GM19455 (cell line): ENCODE results near the gene TOMM22.

Experiments used
- ATAC-seq: cut with Tn5 transposase; IDR thresholded peaks from one replicate; pipeline ENCODE4 v1.9.1; 2021; ENCODE audit not compliant: unreplicated experiment

The TOMM22 gene

GRCh38 chr22:38713921-38714320 is 32.2 kb downstream of the TOMM22 start:
- no peak for ATAC-seq

- ATAC-seq, result no peak
These were observed 33.5 kb downstream of the TOMM22 start for GRCh38 chr22:38715176-38715764.

GRCh38 chr22:38715852-38716251 is 34.1 kb downstream of the TOMM22 start:
- ATAC-seq, result no peak

GRCh38 chr22:38716271-38716670 is 34.5 kb downstream of the TOMM22 start:
- no peak for ATAC-seq

GRCh38 chr22:38716826-38717225 is 35.1 kb downstream of the TOMM22 start:
- no peak for ATAC-seq

- no peak for ATAC-seq
These were observed 35.5 kb downstream of the TOMM22 start for GRCh38 chr22:38717244-38717643.

GRCh38 chr22:38718414-38718813 is 36.7 kb downstream of the TOMM22 start:
- no peak for ATAC-seq

GRCh38 chr22:38719196-38719595 is 37.4 kb downstream of the TOMM22 start:
- no peak for ATAC-seq

- ATAC-seq, result no peak
These were observed 38.6 kb downstream of the TOMM22 start for GRCh38 chr22:38720350-38720749.

- ATAC-seq, result no peak
These were observed 39.8 kb downstream of the TOMM22 start for GRCh38 chr22:38721551-38721950.

- ATAC-seq, result no peak
These were observed 42.4 kb downstream of the TOMM22 start for GRCh38 chr22:38724176-38724575.

- no peak for ATAC-seq
These were observed 43.3 kb downstream of the TOMM22 start for GRCh38 chr22:38724926-38725571.

GRCh38 chr22:38725900-38726655 is 44.3 kb downstream of the TOMM22 start:
- no peak for ATAC-seq

GRCh38 chr22:38727123-38727522 is 45.4 kb downstream of the TOMM22 start:
- ATAC-seq, result no peak

GRCh38 chr22:38727530-38728451 is 46.0 kb downstream of the TOMM22 start:
- ATAC-seq, result no peak

- ATAC-seq, result no peak
These were observed 47.4 kb downstream of the TOMM22 start for GRCh38 chr22:38728871-38729796.

- no peak for ATAC-seq
These were observed 48.2 kb downstream of the TOMM22 start for GRCh38 chr22:38729946-38730345.

GRCh38 chr22:38730411-38730871 is 48.7 kb downstream of the TOMM22 start:
- ATAC-seq, result no peak

- ATAC-seq, result no peak
These were observed 50.0 kb downstream of the TOMM22 start for GRCh38 chr22:38731703-38732161.

- no peak for ATAC-seq
These were observed 50.6 kb downstream of the TOMM22 start for GRCh38 chr22:38732251-38732815.
